ENCODE results near the gene CHTF18. TPM values are rescaled to one million over a fixed set of nuclear protein-coding genes. Genes with fewer than 3 reads are reported as not detected.

CHTF18 gene
- total RNA-seq, 4 donors from 2014 or later = under 0.01 to 895 (median 31.1) TPM

DNA sequence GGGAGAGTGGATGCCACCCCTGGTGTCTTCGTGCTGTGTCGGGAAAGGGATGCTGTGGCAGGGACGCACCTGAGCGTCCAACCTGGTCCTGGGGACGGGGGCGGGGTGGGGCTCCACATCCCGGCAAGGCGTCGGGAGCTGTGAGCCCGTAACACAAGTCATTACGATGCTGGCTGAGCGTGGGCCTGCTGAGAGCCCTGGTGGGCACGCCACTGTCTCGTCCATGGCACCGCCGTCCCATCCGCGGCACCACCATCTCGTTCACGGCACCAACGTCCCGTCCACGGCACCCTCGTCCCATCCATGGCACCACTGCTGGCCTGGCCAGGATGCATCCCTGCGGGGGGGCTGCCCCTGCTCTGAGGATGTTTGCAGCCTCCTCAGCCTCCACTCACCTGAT, 36.2 kb downstream of the CHTF18 start:
- no peak for DNase-seq
- Histone ChIP-seq H3K9me3 (no peaks in the 10 kb centered on the region), H3K4me1 (peaks cover 0 to 11% of the 10 kb centered on the region in 2 donors), H3K4me3 (no peak overlapping the region), H3K36me3 (no peaks in the 10 kb centered on the region), H3K27ac (no peak overlapping the region), H3K27me3 (no peaks in the 10 kb centered on the region)
- intact Hi-C loops (cut with DNase I; ENCODE audit: low total_unique reads) = no loop called here
- TF ChIP-seq POLR2A (IDR thresholded peaks at IDR 0.05) = no peak
- TF ChIP-seq, protein P1, sequence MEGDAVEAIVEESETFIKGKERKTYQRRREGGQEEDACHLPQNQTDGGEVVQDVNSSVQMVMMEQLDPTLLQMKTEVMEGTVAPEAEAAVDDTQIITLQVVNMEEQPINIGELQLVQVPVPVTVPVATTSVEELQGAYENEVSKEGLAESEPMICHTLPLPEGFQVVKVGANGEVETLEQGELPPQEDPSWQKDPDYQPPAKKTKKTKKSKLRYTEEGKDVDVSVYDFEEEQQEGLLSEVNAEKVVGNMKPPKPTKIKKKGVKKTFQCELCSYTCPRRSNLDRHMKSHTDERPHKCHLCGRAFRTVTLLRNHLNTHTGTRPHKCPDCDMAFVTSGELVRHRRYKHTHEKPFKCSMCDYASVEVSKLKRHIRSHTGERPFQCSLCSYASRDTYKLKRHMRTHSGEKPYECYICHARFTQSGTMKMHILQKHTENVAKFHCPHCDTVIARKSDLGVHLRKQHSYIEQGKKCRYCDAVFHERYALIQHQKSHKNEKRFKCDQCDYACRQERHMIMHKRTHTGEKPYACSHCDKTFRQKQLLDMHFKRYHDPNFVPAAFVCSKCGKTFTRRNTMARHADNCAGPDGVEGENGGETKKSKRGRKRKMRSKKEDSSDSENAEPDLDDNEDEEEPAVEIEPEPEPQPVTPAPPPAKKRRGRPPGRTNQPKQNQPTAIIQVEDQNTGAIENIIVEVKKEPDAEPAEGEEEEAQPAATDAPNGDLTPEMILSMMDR (IDR thresholded peaks at IDR 0.05) = no peak

DNA sequence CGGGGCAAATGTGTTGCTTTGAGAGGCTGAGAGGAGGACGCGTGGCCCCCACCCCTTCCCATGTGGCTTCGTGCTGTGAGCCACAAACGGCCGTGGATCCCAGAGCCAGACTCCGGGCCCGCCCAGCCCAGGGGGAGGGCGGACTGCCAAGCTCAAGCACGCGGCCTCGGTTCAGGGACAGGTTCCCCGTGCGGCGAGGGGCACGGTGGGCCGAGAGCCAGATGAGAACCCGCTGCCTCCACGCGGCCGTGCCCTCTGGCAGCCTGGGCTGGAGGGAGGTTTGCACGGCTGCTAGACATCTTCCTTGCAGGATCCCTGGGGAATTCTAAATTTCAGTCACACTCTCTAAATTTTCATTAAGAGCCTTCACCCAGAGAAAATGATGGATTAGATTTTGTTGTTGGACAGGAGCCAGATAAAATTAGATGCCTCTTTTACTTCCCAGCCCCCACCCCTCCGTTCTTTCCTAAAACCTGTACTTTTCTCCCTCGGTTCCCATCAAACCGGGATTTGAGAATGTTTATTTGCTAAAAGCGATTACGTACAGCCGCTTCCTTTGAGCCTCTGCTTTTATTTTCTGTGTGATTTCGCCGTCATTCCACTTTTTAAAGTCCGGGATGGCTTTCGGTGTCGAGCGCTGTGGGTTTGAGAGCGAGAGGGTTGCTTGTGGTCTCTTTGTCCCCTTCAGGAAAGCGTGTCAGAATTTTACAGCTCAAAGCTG, 37.1 kb downstream of the CHTF18 start:
- DNase-seq = peak in 1 of 2 donors; percentile 39
- Histone ChIP-seq H3K4me1 (peaks cover 0 to 11% of the 10 kb centered on the region in 2 donors), H3K4me3 (no peak overlapping the region), H3K36me3 (no peaks in the 10 kb centered on the region), H3K9me3 (no peaks in the 10 kb centered on the region), H3K27me3 (no peaks in the 10 kb centered on the region), H3K27ac (no peak overlapping the region)
- intact Hi-C loops (cut with DNase I; ENCODE audit: low total_unique reads) = no loop called here
- TF ChIP-seq POLR2A (IDR thresholded peaks at IDR 0.05) = no peak
- TF ChIP-seq, protein P1 (IDR thresholded peaks at IDR 0.05) = no peak

DNA sequence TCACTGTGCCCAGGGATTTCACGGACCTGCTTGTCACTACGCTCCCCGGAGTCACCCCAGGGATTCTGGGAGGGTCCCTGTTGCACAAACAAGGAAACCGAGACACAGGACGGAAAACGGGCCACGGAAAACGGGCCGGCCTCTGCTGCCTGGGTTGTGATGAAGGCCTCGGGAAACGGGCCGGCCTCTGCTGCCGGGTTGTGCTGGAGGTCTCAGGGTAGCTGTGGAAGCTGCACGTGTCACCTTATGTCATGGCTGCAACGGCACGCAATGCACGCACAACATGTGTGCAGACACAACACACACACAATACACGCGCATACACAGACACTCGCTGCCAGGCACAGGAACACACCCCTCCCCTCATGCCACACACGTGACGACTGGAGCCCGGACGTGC, 39.1 kb downstream of the CHTF18 start:
- Histone ChIP-seq H3K27me3 (no peaks in the 10 kb centered on the region), H3K4me3 (no peak overlapping the region), H3K9me3 (no peaks in the 10 kb centered on the region), H3K27ac (no peak overlapping the region), H3K4me1 (peaks cover 0 to 11% of the 10 kb centered on the region in 2 donors), H3K36me3 (no peaks in the 10 kb centered on the region)
- TF ChIP-seq, protein P1 (IDR thresholded peaks at IDR 0.05) = no peak
- no peak for TF ChIP-seq POLR2A (IDR thresholded peaks at IDR 0.05)
- no peak for DNase-seq
- intact Hi-C loops (cut with DNase I; ENCODE audit: low total_unique reads) = no loop called here

DNA sequence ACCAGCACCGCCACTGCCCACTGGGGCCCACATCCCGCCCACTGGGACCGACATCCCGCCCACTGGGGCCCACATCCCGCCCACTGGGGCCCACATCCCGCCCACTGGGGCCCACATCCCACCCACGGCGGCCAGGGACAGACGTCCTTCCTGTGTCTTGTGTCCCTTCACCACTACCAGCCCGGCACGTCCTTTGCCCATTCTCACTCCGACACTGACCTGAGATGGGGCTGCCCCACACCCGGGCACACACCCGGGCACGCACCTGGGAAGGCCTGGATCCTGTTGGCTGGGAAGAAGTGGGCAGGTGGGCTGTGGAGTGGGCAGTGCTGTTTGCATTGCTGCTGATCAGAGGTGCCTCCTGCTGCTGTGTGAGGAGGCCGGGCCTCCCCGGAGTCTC, 40.5 kb downstream of the CHTF18 start:
- intact Hi-C loops (cut with DNase I; ENCODE audit: low total_unique reads) = no loop called here
- Histone ChIP-seq H3K9me3 (no peaks in the 10 kb centered on the region), H3K27ac (no peak overlapping the region), H3K36me3 (no peaks in the 10 kb centered on the region), H3K4me1 (peaks cover 0 to 11% of the 10 kb centered on the region in 2 donors), H3K4me3 (no peak overlapping the region), H3K27me3 (no peaks in the 10 kb centered on the region)
- no peak for DNase-seq
- TF ChIP-seq POLR2A (IDR thresholded peaks at IDR 0.05) = no peak
- TF ChIP-seq, protein P1 (IDR thresholded peaks at IDR 0.05) = no peak

DNA sequence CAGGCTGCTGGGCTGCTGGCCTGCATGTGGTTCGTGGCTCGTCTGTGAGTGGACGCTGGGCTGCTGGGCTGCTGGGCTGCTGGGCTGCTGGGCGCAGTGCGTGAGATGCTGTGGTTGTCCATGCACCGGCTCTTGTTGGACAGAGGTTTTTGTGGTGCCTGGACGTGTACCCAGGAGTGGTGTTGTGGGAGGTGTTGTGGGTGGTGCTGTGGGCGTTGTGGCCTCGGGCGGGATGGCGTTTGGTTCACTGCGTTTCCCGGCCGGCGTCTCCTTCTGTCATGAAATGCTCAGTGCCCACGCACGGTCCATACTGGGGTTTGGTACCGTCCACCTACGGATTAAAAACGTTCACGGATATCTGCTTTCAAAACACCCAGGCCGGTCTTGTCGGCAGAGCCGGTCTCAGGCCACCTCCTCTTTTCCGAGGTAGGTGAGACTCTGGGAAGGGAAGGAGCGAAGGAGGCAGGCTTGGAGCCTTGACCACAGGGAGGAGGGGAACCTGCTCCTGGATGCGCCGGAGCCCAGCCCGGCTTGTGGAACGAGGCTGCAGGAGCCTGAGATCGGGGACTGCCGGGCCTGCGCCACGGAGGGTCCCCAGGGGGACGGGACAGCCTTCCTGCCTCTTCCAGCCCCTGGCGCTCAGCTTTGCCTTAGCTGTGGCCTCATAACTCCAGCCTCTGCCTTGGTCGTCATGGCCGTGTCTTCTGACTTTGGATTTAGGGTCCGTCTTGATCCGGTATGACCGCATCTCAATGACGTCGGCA, 41.9 kb downstream of the CHTF18 start:
- Histone ChIP-seq H3K4me3 (no peak overlapping the region), H3K27me3 (no peaks in the 10 kb centered on the region)
- DNase-seq = no peak

More for the DNA sequence above, 41.9 kb downstream of the CHTF18 start:
- intact Hi-C loops (cut with DNase I; ENCODE audit: low total_unique reads) = no loop called here
- Histone ChIP-seq H3K36me3 (no peaks in the 10 kb centered on the region), H3K27ac (no peak overlapping the region), H3K4me1 (peaks cover 0 to 2% of the 10 kb centered on the region in 2 donors), H3K9me3 (no peaks in the 10 kb centered on the region)
- TF ChIP-seq, protein P1 (IDR thresholded peaks at IDR 0.05) = no peak
- no peak for TF ChIP-seq POLR2A (IDR thresholded peaks at IDR 0.05)
